ENCODE measurements around the gene ORMDL3. TPM values are rescaled to one million over a fixed set of nuclear protein-coding genes. Genes with fewer than 3 reads are reported as not detected.

Gene ORMDL3
- total and polyA plus RNA-seq, 8 donors, result 47.6 to 107 (median 82.7) TPM

- Histone ChIP-seq H3K36me3 (no peaks in the 10 kb centered on the region), H3K27ac (peak overlapping the region in 1 of 2 donors; percentile 66), H3K4me3 (no peak overlapping the region), H3K27me3 (no peaks in the 10 kb centered on the region), H3K9me3 (no peaks in the 10 kb centered on the region), H3K4me1 (peaks cover 0 to 57% of the 10 kb centered on the region in 2 donors)
- intact Hi-C loops (cut with DNase I), result no loop called here
- DNase-seq (no peak), ATAC-seq (peak; percentile 41)
- no peak for TF ChIP-seq CTCF (IDR thresholded peaks at IDR 0.05)
These were observed 44.9 kb upstream of the ORMDL3 start for GRCh38 chr17:39972271-39972670.

GRCh38 chr17:39971076-39971603 lies 43.7 kb upstream of the ORMDL3 start:
- Histone ChIP-seq H3K36me3 (no peaks in the 10 kb centered on the region), H3K4me1 (peaks cover 0 to 65% of the 10 kb centered on the region in 2 donors), H3K9me3 (no peaks in the 10 kb centered on the region), H3K27ac (no peak overlapping the region), H3K4me3 (no peak overlapping the region), H3K27me3 (no peaks in the 10 kb centered on the region)
- DNase-seq (peak in 1 of 4 donors; percentile 3), ATAC-seq (no peak)
- intact Hi-C loops (cut with DNase I), result no loop called here
- no peak for TF ChIP-seq CTCF (IDR thresholded peaks at IDR 0.05)

- intact Hi-C loops (cut with DNase I), result no loop called here
- Histone ChIP-seq H3K4me3 (no peak overlapping the region), H3K4me1 (peaks cover 0 to 65% of the 10 kb centered on the region in 2 donors), H3K27ac (no peak overlapping the region), H3K36me3 (no peaks in the 10 kb centered on the region), H3K27me3 (no peaks in the 10 kb centered on the region), H3K9me3 (no peaks in the 10 kb centered on the region)
- ATAC-seq (no peak), DNase-seq (no peak)
- no peak for TF ChIP-seq CTCF (IDR thresholded peaks at IDR 0.05)
These were observed 42.8 kb upstream of the ORMDL3 start for GRCh38 chr17:39970157-39970692.

GRCh38 chr17:39969375-39969774 lies 42.0 kb upstream of the ORMDL3 start:
- no peak for TF ChIP-seq CTCF (IDR thresholded peaks at IDR 0.05)
- H3K9me3 ChIP-seq, result no peaks in the 10 kb centered on the region
- intact Hi-C loops (cut with DNase I), result no loop called here

GRCh38 chr17:39968761-39969160 lies 41.4 kb upstream of the ORMDL3 start:
- Histone ChIP-seq H3K4me3 (no peak overlapping the region), H3K9me3 (no peaks in the 10 kb centered on the region), H3K4me1 (peaks cover 0 to 61% of the 10 kb centered on the region in 2 donors), H3K27ac (peak overlapping the region in 1 of 2 donors; percentile 71), H3K27me3 (no peaks in the 10 kb centered on the region), H3K36me3 (no peaks in the 10 kb centered on the region)
- ATAC-seq (no peak), DNase-seq (no peak)
- TF ChIP-seq CTCF (IDR thresholded peaks at IDR 0.05), result no peak
- intact Hi-C loops (cut with DNase I), result no loop called here

More at GRCh38 chr17:39969375-39969774, 42.0 kb upstream of the ORMDL3 start:
- peaks cover 0 to 65% of the 10 kb centered on the region in 2 donors for H3K4me1 ChIP-seq
- ATAC-seq (no peak), DNase-seq (no peak)
- H3K36me3 ChIP-seq, result no peaks in the 10 kb centered on the region
- H3K27me3 ChIP-seq, result no peaks in the 10 kb centered on the region
- no peak overlapping the region for H3K4me3 ChIP-seq
- no peak overlapping the region for H3K27ac ChIP-seq

All from left lung (tissue), 10 donors.